Stimulated activated CD4-positive, alpha-beta T cell treated with anti-CD3 and anti-CD28 coated beads, Interleukin-12 subunit alpha, Interleukin-12 subunit beta, amount 100 ng/mL, for 48 hours (primary cell): ENCODE results near the gene NPPC.
"Not testable (repeated sequence)": the region's sequence is repeated elsewhere in the genome, so short reads cannot be mapped to it uniquely, and the experiment has no call there.

Experiments
- DNase-seq, 3 donors: peaks; one replicate each; pipeline ENCODE4 v3.0.0-alpha.2; 2020; ENCODE audit warnings: low read depth in 2 of 3, low spot score in 1 of 3

NPPC gene

GRCh38 chr2:231922311-231923009, 3.7 kb downstream of the NPPC start:
- no peak for DNase-seq

GRCh38 chr2:231920795-231921194, 5.4 kb downstream of the NPPC start:
- no peak for DNase-seq

- DNase-seq, result no peak
These were observed 5.8 kb downstream of the NPPC start for GRCh38 chr2:231920366-231920765.

GRCh38 chr2:231919341-231920035, 6.7 kb downstream of the NPPC start:
- DNase-seq, result no peak

GRCh38 chr2:231918501-231919330, 7.5 kb downstream of the NPPC start:
- DNase-seq, result no peak

- DNase-seq, result no peak
These were observed 8.7 kb downstream of the NPPC start for GRCh38 chr2:231917280-231918066.

- DNase-seq, result no peak
These were observed 12.0 kb downstream of the NPPC start for GRCh38 chr2:231914077-231914690.

- DNase-seq, result no peak
These were observed 14.8 kb downstream of the NPPC start for GRCh38 chr2:231911381-231911780.

- no peak for DNase-seq
These were observed 15.4 kb downstream of the NPPC start for GRCh38 chr2:231910771-231911170.

GRCh38 chr2:231910161-231910560, 16.0 kb downstream of the NPPC start:
- not testable (repeated sequence) for DNase-seq

- no peak for DNase-seq
These were observed 16.6 kb downstream of the NPPC start for GRCh38 chr2:231909631-231910030.

- DNase-seq, result no peak
These were observed 17.6 kb downstream of the NPPC start for GRCh38 chr2:231908584-231908983.

- DNase-seq, result no peak
These were observed 18.4 kb downstream of the NPPC start for GRCh38 chr2:231907765-231908164.

- DNase-seq, result no peak
These were observed 21.2 kb downstream of the NPPC start for GRCh38 chr2:231905026-231905425.

GRCh38 chr2:231904161-231904611, 22.0 kb downstream of the NPPC start:
- no peak for DNase-seq

GRCh38 chr2:231902598-231902997, 23.6 kb downstream of the NPPC start:
- DNase-seq, result no peak

- DNase-seq, result no peak
These were observed 25.2 kb downstream of the NPPC start for GRCh38 chr2:231900972-231901371.

GRCh38 chr2:231900486-231900942, 25.7 kb downstream of the NPPC start:
- DNase-seq, result peak; percentile 30 to 66 (median 65)

- no peak for DNase-seq
These were observed 31.4 kb downstream of the NPPC start for GRCh38 chr2:231894566-231895380.

- DNase-seq, result no peak
These were observed 34.7 kb downstream of the NPPC start for GRCh38 chr2:231891514-231891905.
